GM18870 (cell line): ENCODE results near the gene ERN1.
A peak's percentile ranks its signal among the peaks of the same experiment; 100 is the strongest.

ENCODE experiments used
- ATAC-seq: cut with Tn5 transposase; IDR thresholded peaks from one replicate; pipeline ENCODE4 v1.9.1; 2021; ENCODE audit warnings: moderate library complexity; ENCODE audit not compliant: unreplicated experiment

Gene ERN1

DNA sequence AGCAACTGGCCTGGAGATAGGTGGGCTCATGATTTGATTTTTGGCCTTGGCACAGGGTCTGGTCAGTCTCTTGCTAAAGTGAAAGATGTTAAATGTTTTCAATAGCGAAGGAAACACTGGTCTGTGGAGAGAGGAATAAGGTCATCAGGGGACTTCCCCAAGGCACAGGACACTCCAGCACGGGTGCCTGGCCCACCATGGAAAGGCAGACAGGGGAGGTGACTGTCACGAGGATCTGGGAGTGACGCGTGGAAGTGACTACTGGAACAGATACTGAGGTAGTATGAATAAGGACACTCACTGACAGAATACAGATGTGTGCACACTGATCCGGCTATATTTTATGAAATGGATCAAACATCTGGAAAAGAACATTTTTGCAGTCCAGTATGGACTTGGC lies 92.8 kb downstream of the ERN1 start:
- ATAC-seq, result no peak

DNA sequence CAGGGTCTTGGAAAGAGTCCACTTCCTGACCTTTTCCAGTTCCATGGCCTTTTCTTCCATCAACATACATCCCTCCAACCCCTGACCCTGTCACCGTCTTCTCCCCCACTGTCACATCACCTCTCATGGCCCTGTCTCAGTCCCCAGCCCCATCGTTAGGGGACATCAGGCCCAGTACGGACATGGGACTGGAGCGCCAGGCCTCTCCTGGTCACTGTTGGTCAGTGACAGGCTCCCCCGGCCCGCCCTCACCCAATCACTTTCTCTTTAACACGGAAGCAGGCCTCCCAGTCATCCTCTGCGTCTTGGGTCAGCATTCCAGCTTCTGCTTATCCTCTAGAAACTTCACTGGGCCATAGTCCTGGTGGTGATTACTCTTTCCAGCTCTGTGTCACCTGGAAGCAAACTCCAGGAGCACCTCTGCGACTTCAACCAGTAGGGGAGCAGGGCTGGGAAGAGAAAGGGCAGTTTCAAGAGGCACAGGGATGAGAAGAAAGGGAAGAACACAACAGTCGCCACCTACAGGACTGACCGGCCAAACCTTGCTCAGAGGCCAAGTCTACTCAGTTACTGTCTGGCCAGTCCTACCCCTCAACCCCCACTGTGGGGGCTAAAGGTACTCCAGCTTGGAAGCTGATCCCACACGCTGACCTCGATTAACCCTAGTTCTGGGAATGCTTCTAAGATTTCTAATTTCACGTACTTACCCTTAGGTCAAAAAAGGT lies 93.6 kb downstream of the ERN1 start:
- no peak for ATAC-seq

DNA sequence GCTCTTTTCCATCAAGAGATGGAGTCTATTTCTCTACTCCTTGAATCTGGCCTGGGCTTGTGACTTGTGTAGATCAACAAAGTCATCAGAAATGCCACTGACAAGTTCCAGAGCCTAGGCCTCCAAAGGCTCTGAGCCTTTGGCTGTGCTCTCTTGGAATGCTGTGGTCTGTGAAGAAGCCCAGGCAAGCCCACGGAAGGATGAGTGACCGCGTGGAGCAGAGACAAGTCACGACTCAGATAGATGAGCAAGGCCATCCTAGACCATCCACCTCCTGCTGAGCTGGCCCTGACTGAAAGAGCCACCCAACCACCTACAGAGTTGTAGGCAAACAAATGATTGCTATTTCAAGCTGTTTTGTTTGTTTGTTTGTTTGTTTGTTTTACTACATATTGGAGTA lies 97.9 kb downstream of the ERN1 start:
- no peak for ATAC-seq

DNA sequence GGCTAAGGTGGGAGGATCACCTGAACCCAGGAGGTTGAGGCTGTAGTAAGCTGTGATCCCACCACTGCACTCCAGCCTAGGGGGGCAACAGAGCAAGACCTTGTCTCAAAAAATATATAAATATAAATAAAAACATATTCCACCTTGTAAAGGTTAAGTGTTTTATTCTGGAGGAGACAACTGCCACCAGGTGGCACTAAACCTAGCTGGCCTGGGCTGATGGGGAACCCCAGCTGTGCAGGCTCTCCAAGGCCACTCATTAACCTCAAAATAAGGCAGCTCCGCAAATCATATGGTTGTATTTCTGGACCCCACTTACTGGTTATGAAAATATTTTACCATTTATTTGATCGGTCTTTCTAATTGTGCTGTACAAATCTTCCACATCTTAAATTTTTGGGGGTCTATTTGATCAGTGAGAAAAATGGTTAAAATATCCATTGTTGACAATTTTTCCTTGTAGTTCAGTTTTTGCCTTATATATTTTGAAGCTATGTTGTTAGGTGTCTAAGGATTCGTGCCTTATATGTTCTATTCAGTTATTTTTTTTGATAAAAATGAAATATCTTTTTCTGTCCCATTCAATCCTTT lies 101.0 kb downstream of the ERN1 start:
- ATAC-seq, result no peak

DNA sequence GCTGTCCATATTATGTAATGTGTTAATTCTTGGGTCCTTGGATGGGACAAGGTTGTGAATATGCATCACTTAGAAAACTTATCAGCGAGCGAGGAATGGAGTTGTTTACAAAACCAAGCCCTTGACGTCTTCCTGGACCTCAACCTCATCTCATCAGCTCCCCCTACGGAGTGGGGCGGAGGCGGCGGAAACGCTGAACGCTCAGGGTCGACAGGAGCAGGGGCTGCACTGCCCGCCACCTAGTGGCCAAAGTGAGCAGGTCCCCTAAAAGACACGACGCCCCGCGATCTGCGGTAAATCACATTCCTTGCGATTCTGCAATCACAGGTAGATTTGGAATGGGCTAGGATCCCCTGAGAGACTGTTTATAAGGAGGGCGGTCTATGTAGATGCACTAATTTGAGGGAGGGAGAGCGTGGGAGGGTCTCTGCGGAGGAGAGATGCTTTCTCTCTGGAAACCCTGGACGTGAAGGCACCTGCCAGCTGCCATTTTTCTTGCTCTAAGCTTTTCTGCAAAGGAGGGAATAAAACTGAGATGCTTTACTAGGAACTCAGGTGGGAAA lies 104.1 kb downstream of the ERN1 start:
- no peak for ATAC-seq

DNA sequence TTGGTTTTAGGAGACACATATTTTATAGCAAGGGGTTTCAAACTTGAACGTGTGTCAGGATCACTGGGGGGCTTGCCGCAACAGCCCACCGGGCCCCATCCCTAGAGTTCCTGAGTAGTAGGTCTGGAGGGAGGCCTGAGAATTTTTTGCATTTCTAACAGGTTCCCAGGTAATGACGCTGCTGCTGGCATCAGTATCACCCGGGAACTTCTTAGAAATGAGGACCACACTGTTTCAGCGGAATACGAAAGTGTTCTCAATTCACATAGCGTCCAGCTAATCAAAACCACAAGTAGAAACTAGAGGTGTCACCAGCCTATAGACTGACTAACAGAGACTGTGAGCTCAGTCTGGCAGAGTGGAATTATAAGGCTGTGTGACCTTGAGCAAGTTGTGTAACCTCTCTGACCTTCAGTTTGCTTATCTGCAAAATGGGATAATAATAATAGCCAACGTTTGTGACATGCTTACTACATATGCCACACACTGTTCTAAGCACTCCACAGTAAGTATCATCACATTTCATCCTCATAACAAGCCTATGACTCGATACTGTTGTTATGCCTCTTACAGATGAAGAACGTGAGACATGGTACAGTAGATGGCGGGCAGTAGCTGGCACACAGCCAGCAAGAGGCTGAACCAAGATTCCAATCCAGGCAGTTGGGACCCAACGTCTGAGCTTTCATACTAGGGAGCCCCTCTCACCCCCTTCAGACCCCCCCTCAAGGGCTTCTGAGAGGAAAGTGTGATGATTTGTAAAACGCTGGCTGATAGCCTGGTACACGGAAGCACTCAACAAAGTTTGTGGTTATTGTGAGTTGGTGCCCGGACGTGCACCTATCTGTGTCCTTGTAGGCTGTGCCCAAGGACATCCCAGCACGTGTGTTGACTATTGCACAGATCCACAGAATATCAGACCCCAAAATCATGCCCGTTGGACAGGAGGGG lies 104.9 kb downstream of the ERN1 start:
- no peak for ATAC-seq

DNA sequence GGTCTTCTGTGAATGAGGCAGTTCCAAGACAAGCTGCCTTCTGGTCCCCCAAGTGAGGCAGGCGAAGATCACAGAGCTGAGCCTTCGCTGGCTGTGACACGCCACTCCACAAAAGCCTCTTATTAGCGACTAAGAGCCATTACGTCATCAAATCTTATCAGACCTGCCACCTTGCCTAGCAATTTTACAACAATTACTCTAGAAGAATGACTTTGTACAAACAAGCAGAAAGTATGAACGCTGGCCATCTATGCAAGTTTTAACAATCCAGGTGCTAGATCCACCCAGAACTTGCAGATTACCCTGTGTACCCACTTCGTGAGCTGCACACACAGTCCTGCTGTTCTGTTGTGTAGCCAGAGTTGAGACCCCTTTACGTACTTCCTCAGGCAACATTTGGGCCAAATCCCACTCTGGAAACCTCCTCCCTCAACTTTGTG lies 105.7 kb downstream of the ERN1 start:
- ATAC-seq, result no peak

DNA sequence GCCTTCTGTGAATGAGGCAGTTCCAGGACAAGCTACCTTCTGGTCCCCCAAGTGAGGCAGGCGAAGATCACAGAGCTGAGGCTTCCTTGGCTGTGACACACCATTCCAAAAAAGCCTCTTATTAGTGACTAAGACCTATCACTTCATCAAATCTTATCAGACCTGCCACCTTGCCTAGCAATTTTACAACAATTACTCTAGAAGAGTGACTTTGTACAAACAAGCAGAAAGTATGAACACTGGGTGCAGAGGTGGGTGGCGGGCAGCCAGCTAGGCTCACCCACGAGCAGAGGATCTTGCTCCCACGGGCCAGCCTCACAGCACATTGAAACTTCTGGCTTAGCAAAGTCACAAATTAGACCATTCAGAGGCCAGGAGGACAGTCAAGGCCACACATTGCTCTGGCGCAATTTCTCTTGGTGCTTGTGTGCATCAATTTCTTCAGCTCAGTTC lies 107.3 kb downstream of the ERN1 start:
- ATAC-seq, result no peak

DNA sequence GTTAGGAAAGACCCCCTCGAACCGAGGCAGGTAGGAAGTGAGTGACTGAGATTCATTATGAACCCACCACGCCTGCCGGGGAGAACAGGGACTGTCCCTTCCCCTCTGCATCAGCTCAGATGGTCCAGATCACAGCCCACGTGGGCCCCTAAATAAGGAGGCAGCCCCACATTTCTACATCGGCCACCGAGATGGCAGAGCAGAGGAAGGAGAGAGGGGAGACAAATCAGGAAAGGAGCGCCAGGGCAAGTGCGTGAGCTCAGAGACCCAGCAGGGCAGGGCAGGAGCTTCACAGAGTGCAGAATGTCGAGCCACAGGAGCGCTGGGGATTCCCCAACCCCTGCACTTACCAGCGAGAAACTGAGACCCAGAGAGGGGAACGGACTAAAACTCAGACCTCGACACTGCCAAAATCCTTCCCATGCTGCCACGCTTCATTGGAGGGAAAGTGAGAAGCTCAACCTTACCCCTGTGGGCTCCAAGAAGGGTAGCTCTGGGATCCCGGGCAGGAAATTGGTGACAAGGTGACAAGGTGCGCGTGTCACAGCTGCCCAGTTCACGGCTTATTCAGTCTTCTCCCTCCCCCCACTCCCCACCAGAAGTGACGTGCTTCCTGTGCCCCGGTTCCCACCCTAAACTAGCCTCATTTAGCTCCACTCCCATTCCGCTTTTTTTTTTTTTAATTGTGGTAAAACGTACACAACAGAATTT lies 109.7 kb downstream of the ERN1 start, which contains the start of gene ICAM2:
ICAM2 (minus strand) TSS at position 578 of the 711 bp plus-strand sequence. CDS start 13,942 bp downstream, outside the sequence.
- ATAC-seq, result peak; percentile 57

DNA sequence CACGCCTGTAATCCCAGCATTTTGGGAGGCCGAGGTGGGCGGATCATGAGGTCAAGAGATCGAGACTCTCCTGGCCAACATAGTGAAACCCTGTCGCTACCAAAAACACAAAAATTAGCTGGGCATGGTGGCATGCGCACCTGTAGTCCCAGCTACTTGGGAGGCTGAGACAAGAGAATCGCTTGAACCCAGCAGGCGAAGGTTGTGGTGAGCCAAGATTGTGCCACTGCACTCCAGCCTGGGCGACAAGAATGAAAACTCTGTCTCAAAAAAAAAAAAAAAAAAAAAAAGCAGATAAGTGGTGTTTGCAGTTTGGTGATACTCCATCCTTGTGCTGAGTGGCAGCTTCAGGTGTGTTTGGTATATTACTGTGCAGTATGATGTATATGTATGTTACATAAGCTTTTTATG lies 110.4 kb downstream of the ERN1 start:
- peak; percentile 17 for ATAC-seq

DNA sequence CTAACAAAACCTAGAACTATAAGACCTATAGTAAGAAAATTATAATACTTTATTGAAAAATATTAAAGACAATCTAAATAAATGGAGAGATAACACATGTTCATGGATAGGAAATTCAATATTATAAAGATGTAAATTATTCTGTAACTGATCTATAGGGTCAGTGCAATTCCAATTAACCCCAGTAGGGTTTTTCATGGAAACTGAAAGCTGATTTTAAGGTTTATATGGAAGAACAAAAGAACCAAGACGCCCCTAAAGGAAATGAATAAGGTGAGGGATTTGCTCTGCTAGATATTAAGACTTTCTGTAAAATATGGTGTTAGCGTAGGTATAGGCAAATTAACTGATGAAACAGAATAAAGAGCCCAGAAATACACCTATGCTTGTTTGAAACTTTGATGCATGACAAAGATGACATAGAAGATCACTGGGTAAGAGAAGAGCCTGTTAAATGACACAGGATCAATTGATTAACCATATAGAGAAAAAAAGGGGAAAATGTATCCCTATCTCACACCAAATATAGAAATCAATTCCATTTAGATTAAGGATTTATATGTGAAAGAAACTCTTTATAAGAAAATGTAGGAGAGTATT lies 112.5 kb downstream of the ERN1 start:
- ATAC-seq, result no peak

DNA sequence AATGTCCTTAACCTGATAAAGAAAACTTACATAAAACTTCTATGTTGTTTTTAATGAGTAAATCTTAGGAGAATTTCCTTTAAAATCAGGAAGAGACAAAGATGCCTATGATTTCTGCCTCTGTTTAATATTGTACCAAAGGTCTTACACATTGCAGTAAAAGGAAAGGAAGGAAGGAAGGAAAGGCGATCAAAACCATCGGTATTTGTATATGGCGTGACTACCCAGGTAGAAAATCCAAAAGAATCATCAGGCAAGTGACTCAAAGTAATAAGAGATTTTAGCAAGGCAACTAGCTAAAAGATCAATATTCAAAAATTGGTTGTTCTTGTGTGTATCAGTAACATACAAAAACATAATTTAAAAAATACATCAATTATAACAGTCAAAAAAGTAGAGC lies 113.0 kb downstream of the ERN1 start:
- ATAC-seq, result no peak

DNA sequence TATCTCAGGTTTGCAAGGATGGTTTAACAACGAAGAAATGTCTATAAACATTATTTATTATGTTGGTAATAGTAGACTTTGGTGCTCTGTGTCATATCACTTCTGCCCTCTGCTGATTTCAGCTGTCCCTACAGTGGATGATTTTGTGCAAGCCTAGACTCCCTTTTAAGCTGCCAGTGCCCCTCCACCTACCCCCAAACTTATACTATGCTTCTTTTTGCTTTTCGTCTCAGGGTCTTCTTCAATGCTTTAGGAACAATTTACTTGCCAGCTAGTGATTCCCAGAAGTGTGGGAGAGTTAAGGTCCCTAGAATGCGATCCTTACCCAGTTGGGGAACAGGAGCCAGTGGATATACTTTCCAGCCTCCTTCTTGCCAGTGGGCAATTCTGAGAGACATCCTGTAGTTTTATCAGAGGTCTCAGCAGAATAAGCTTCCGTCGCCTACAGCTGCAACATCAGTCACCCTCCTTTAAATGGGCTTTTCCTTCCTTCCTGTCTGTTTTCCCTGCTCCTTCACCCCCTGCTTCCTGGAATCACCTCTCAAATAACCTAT lies 113.6 kb downstream of the ERN1 start:
- no peak for ATAC-seq

DNA sequence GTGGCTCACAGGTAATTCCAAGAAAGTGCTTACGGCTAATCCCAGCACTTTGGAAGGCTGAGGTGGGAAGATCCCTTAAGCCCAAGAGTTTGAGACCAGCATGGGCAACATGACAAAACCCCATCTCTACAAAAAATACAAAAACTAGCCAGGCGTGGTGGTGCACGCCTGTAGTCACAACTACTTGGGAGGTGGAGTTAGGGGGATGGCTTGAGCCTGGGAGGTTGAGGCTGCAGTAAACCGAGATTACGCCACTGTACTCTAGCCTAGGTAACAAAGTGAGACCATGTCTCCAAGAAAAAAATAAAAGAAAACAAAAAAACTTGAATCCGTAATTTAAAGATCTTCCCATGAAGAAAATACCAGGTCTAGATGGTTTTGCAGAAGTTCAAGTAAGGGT lies 114.5 kb downstream of the ERN1 start:
- no peak for ATAC-seq

DNA sequence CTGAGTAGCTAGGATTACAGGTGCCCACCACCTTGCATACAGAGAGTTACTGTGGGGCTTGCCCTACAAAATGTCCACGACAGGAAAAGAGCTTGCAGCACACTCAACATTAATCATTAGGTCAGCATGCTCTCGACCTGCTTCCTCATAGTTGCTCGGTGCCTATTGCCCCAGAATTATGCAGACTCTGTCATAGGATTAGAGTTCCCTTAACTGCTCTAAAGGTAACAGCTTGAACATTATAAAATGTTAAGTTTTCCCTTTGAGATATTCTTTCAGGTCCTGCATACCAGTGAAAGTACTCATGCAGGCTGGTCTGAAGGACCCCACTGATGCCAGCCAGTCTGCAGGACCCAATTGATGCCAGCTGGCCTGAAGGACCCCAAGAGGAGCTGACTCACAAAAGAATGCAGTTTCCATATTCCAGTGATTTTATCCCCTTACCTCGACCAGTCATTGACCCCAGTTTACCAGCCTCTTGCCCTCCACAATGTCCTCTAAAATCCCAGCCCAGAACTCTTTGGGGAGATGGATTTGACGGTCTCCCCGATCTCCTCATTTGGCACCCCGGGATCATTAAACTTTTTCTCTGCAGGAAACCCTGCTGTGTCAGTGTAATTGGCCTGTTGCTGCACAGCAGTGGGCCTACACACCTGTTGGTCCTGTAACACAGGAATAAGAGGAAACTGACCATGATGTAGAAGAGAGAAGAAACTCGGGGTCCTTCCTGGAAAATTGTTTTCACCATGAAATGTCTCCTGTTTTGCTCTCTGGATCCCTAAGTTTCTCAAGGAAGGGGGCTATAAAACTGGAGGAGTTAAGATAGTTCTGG lies 120.2 kb downstream of the ERN1 start:
- no peak for ATAC-seq

DNA sequence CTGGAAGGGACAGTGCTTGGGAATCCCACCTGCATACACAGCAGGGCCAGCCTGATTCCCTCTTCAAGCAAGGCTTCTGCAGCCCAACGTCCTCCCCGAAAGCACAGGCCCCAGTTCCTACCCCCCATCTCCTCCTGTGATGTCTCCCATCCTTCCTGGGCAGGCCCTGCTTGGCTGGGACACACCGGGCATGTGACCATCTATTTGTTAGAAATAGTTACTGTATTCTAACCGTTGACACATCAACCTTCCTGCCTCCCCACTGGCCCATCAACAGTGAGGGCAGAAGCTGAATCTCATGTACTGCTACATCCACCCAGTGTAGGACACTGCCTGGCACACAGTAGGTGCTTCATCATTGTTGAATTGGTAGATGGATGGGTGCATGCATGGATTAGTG lies 121.1 kb downstream of the ERN1 start:
- no peak for ATAC-seq

DNA sequence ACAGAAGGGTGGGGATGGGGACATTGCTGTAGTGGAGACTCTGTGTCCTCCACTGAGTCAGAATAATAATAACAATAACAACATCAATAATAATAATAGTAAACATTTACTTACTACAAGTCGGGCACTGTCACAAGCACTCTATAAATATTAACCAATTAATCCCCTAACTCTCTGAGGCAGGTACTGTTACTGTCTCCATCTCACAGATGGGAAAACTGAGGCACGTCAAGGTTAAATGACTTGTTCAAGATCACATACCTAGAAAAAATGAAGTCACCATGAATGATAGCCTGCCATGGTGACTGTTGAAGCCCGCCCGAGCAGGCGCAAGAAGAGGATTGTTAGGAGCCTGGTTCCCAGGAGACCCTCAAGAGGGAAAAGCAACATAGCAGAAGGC lies 121.6 kb downstream of the ERN1 start:
- ATAC-seq, result no peak

DNA sequence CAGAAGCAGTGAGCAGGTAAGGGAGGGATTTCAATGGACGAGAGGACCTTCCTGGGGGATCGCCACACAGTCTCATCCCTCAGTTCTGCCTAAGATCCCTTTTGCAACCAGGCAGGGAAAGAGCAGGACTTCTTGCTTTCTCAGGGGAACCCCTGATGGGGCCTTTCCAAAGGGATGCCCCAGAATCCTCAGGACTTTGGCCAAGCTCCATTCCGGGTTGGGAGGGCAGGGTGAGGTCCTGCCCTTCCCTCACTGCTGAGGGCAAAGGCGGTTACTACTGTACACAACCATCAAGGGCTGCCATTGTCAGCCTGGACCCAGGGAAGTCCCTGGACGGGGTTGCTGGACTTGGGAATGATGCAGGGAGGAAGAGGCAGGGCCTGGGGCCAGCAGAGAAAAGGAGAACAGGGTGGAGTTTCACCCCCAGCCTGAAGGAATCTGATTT lies 122.1 kb downstream of the ERN1 start:
- ATAC-seq, result no peak
